Stromal cell of bone marrow (primary cell): ENCODE measurements around the gene PUS7L.
"Not testable (repeated sequence)": the region's sequence is repeated elsewhere in the genome, so short reads cannot be mapped to it uniquely, and the experiment has no call there.

Source experiments
- DNase-seq: peaks from one replicate; pipeline ENCODE4 v3.0.0-alpha.2; 2012; ENCODE audit warnings: low read depth

The PUS7L gene

GRCh38 chr12:43758728-43759563, at the start of gene PUS7L, which contains the start of gene IRAK4:
Gene PUS7L, minus strand, starts transcription at chr12:43758790. Its CDS starts 3,545 bp downstream, at chr12:43755245.
Gene IRAK4, plus strand, starts transcription at chr12:43758951. Its CDS starts 9,161 bp downstream, at chr12:43768112.
- peak; percentile 95 for DNase-seq

- no peak for DNase-seq
Measured at GRCh38 chr12:43807386-43807785, 48.8 kb upstream of the PUS7L start.

GRCh38 chr12:43806737-43807072, 48.1 kb upstream of the PUS7L start:
- DNase-seq, result no peak

GRCh38 chr12:43805860-43806736, 47.5 kb upstream of the PUS7L start, which contains the start of gene TWF1:
Gene TWF1, minus strand, starts transcription at chr12:43806317. Its CDS starts 72 bp downstream, at chr12:43806245.
- DNase-seq, result peak; percentile 73

- DNase-seq, result no peak
Measured at GRCh38 chr12:43805149-43805859, 46.7 kb upstream of the PUS7L start.

GRCh38 chr12:43797561-43798217, 39.1 kb upstream of the PUS7L start:
- DNase-seq, result no peak

GRCh38 chr12:43795716-43796280, 37.2 kb upstream of the PUS7L start:
- no peak for DNase-seq

- DNase-seq, result peak; percentile 25
Measured at GRCh38 chr12:43789941-43790340, 31.4 kb upstream of the PUS7L start.

GRCh38 chr12:43786899-43787693, 28.5 kb upstream of the PUS7L start:
- DNase-seq, result no peak

GRCh38 chr12:43776498-43776897, 17.9 kb upstream of the PUS7L start:
- DNase-seq, result no peak

- DNase-seq, result no peak
Measured at GRCh38 chr12:43766291-43766690, 7.7 kb upstream of the PUS7L start.

- DNase-seq, result no peak
Measured at GRCh38 chr12:43764528-43764927, 5.9 kb upstream of the PUS7L start.

- DNase-seq, result no peak
Measured at GRCh38 chr12:43763769-43764168, 5.2 kb upstream of the PUS7L start.

GRCh38 chr12:43762596-43762995, 4.0 kb upstream of the PUS7L start:
- no peak for DNase-seq

- DNase-seq, result no peak
Measured at GRCh38 chr12:43761500-43761899, 2.9 kb upstream of the PUS7L start.

- no peak for DNase-seq
Measured at GRCh38 chr12:43760396-43760795, 1.8 kb upstream of the PUS7L start.

- no peak for DNase-seq
Measured at GRCh38 chr12:43758247-43758727, 303 bp downstream of the PUS7L start.

- DNase-seq, result no peak
Measured at GRCh38 chr12:43754015-43754414, 4.6 kb downstream of the PUS7L start.

GRCh38 chr12:43751360-43751759, 7.2 kb downstream of the PUS7L start:
- not testable (repeated sequence) for DNase-seq

- no peak for DNase-seq
Measured at GRCh38 chr12:43750814-43751213, 7.8 kb downstream of the PUS7L start.
